ENCODE data around the gene TLX3. TPM values are rescaled to one million over a fixed set of nuclear protein-coding genes. Genes with fewer than 3 reads are reported as not detected.

TLX3 gene
- total and polyA plus RNA-seq, 7 donors, result not detected

DNA sequence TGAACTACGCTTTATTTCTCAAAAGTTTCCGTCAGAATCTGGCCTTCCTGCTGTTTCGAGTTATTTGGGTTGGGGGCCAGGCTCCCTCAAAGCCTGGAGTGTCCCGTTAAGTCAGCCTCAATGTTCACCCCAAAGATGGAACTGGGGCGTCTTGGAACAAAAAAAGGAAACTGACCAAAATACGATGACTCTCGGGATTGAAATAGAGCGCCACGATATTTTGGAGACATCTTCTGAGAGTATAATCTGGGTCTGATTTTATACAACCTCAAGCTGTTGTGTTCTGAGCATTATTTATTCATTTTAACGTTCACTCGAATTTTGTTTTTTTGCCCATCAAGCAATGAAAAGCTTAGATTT, 28.1 kb downstream of the TLX3 start:
- Histone ChIP-seq H3K27ac (no peak overlapping the region), H3K4me1 (no peaks in the 10 kb centered on the region), H3K36me3 (ENCODE audit: insufficient read depth in 1 of 2, low read depth in 1 of 2) (no peaks in the 10 kb centered on the region), H3K9me3 (no peaks in the 10 kb centered on the region), H3K27me3 (ENCODE audit: insufficient read depth in 3 of 3, low read length in 2 of 3) (peaks cover 0 to 70% (median 0%) of the 10 kb centered on the region in 3 donors), H3K4me3 (peak overlapping the region; percentile 58)
- 19 to 28% (median 22%) methylated on average over 11 of the region's 11 CpGs for WGBS, 3 donors
- no peak for DNase-seq
- TF ChIP-seq CTCF (IDR thresholded peaks at IDR 0.05), result no peak
- ATAC-seq, result no peak
- intact Hi-C loops (cut with DNase I), result loop anchor here (2.0 to 10.0 kb wide), 4 partner anchors 130 to 592 kb away; no protein-coding TSS in a partner anchor

DNA sequence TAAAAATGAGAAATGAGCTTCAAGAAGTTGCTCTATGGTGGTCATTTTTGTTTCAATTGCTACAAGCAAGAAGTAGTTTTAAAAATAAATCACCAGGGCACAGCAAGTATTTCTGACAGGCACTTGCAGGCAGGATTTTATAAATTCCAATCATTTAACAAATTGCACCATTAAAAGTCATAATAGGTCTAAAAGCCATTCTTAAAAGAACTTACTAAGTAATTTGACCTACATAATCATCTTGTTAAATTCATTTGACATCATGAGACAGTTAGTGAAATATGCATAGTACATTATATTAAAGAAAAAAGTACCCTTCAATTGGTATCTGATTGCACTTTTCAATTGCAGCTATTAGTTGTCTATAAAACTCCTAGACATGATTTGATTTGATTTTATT, 31.0 kb downstream of the TLX3 start:
- no peaks in the 10 kb centered on the region for H3K9me3 ChIP-seq
- H3K27ac ChIP-seq, result no peak overlapping the region
- peaks cover 0 to 46% (median 0%) of the 10 kb centered on the region in 3 donors for H3K27me3 ChIP-seq (ENCODE audit: insufficient read depth in 3 of 3, low read length in 2 of 3)
- intact Hi-C loops (cut with DNase I), result no loop called here
- H3K4me1 ChIP-seq, result no peaks in the 10 kb centered on the region
- no peaks in the 10 kb centered on the region for H3K36me3 ChIP-seq (ENCODE audit: insufficient read depth in 1 of 2, low read depth in 1 of 2)
- DNase-seq (no peak), ATAC-seq (no peak)
- no peak overlapping the region for H3K4me3 ChIP-seq
- TF ChIP-seq CTCF (IDR thresholded peaks at IDR 0.05), result no peak

- H3K4me1 ChIP-seq, result no peaks in the 10 kb centered on the region
- ATAC-seq (no peak), DNase-seq (no peak)
- no peaks in the 10 kb centered on the region for H3K36me3 ChIP-seq (ENCODE audit: insufficient read depth in 1 of 2, low read depth in 1 of 2)
- no peaks in the 10 kb centered on the region for H3K9me3 ChIP-seq
- intact Hi-C loops (cut with DNase I), result no loop called here
- TF ChIP-seq CTCF (IDR thresholded peaks at IDR 0.05), result no peak
- H3K4me3 ChIP-seq, result no peak overlapping the region
- WGBS, 3 donors, result 64 to 66% (median 65%) methylated on average over 6 of the region's 6 CpGs
- H3K27ac ChIP-seq, result no peak overlapping the region
- H3K27me3 ChIP-seq (ENCODE audit: insufficient read depth in 3 of 3, low read length in 2 of 3), result peaks cover 0 to 43% (median 0%) of the 10 kb centered on the region in 3 donors
Observed at GRCh38 chr5:171340491-171340890, 31.4 kb downstream of the TLX3 start.

DNA sequence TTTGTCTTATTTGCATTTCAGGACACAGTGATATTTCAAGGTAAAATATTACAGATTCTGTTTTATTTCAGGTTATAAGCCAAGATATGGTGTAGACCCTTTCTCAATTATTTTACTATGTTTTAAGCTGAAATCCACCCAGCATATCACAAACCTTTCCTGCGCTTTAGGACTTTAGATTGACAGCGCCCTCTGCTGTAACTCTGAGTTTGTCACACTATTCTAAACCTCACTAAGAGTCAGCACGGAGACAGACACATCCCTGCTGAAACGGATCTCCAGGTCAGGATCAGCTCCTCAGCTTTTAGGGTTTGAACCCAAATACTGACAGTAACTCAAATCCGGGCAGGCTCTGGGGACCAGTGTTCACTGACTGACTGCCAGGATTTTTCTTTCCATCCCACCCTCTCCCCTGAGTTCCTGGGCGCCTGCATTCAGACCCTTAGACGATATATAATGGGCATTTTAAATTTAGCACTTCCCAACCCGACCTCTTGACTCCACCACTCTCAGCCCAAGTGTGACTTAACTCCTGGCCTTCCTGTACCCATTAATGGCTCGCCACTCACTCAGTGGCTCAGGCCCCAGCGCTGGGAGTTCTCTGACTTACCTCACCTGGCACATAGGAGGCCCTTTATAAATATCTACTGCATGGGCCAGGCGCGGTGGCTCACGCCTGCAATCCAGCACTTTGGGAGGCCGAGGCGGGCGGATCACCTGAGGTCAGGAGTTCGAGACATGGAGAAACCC, 33.5 kb downstream of the TLX3 start:
- Histone ChIP-seq H3K27me3 (ENCODE audit: insufficient read depth in 3 of 3, low read length in 2 of 3) (peaks cover 0 to 23% (median 0%) of the 10 kb centered on the region in 3 donors), H3K36me3 (ENCODE audit: insufficient read depth in 1 of 2, low read depth in 1 of 2) (no peaks in the 10 kb centered on the region), H3K27ac (no peak overlapping the region), H3K4me3 (no peak overlapping the region), H3K4me1 (no peaks in the 10 kb centered on the region), H3K9me3 (no peaks in the 10 kb centered on the region)
- no peak for DNase-seq
- intact Hi-C loops (cut with DNase I), result no loop called here
- ATAC-seq, result no peak
- WGBS, 3 donors, result 51 to 54% (median 54%) methylated on average over 17 of the region's 17 CpGs
- peak; percentile 33 for TF ChIP-seq CTCF (IDR thresholded peaks at IDR 0.05)
